GM19452 (cell line): ENCODE measurements around the gene AARS2.

Source experiments
- ATAC-seq: cut with Tn5 transposase; IDR thresholded peaks from one replicate; pipeline ENCODE4 v1.9.1; 2021; ENCODE audit not compliant: unreplicated experiment

The AARS2 gene

GRCh38 chr6:44251576-44252524 is 61.3 kb downstream of the AARS2 start:
- ATAC-seq = no peak

- no peak for ATAC-seq
Measured at GRCh38 chr6:44250718-44251123, 62.4 kb downstream of the AARS2 start.

- no peak for ATAC-seq
Measured at GRCh38 chr6:44250067-44250717, 63.0 kb downstream of the AARS2 start.
